Right atrium auricular region (tissue), 2 donors: ENCODE data around the gene KRT10. TPM values are rescaled to one million over a fixed set of nuclear protein-coding genes. Genes with fewer than 3 reads are reported as not detected.

ENCODE experiments used
- DNase-seq: peaks from one replicate; pipeline ENCODE4 v3.0.0-alpha.2; 2019; ENCODE audit warnings: low spot score
- H3K27ac ChIP-seq, 2 donors: fragments of 200-600 bp; sonication (generic); 1 replicate in 1 of 2; 2 replicates in 1 of 2; pipeline ENCODE4 v1.5.1; 2016 to 2019
- H3K27me3 ChIP-seq, 2 donors: fragments of 200-600 bp; sonication (generic); one replicate each; pipeline versions ENCODE4 v1.5.1 to v1.6.0; 2017 to 2019
- H3K36me3 ChIP-seq: fragments of 200-600 bp; sonication (generic); one replicate; pipeline ENCODE4 v1.5.1; 2016
- H3K4me1 ChIP-seq, 2 donors: fragments of 200-600 bp; sonication (generic); one replicate each; pipeline versions ENCODE4 v1.5.1 to v1.6.0; 2017 to 2019
- H3K4me3 ChIP-seq, 2 donors: fragments of 200-600 bp; sonication (generic); 1 replicate in 1 of 2; 2 replicates in 1 of 2; pipeline ENCODE4 v1.5.1; 2017 to 2019; ENCODE audit warnings: mild to moderate bottlenecking in 1 of 2, moderate library complexity in 1 of 2
- H3K9me3 ChIP-seq, 2 donors: fragments of 200-600 bp; sonication (generic); one replicate each; pipeline ENCODE4 v1.5.1; 2019
- total RNA-seq, 2 donors: library from RNA; depleted of rRNA; stranded (reverse); fragments of >200 nt; gene quantifications; one replicate each; pipeline ENCODE4 v1.1.0, GENCODE V29; 2016
- TF ChIP-seq, protein P1 (sequence below), 2 donors: fragments of 200-600 bp; sonication (generic); IDR thresholded peaks; one replicate each; pipeline ENCODE4 v1.5.1; 2019; ENCODE audit warnings: antibody characterized with exemption in 2 of 2

KRT10 gene
- total RNA-seq, 2 donors from 2014 or later, result 18.9 to 21.5 TPM

DNA sequence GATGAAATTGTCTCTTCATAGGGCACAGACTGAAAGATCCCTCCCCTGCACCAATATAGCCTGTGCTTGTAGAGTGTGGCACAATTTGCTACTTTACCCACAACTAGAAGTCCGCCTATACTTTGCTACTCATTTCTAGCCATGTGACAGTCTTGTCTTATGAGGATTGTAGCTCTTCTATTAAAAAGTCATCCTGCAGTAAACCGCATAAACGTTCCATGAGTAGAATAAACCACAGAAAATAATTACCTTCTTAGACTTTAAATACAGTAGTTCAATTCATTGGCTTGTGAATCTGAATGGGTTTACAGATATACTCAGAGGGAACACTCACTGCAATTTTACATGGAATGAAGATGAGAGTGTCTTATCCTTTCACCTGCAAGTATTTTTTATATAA is 44.4 kb downstream of the KRT10 start:
- H3K4me3 ChIP-seq, result no peak overlapping the region
- no peaks in the 10 kb centered on the region for H3K9me3 ChIP-seq
- H3K27ac ChIP-seq, result no peak overlapping the region
- TF ChIP-seq, protein P1, sequence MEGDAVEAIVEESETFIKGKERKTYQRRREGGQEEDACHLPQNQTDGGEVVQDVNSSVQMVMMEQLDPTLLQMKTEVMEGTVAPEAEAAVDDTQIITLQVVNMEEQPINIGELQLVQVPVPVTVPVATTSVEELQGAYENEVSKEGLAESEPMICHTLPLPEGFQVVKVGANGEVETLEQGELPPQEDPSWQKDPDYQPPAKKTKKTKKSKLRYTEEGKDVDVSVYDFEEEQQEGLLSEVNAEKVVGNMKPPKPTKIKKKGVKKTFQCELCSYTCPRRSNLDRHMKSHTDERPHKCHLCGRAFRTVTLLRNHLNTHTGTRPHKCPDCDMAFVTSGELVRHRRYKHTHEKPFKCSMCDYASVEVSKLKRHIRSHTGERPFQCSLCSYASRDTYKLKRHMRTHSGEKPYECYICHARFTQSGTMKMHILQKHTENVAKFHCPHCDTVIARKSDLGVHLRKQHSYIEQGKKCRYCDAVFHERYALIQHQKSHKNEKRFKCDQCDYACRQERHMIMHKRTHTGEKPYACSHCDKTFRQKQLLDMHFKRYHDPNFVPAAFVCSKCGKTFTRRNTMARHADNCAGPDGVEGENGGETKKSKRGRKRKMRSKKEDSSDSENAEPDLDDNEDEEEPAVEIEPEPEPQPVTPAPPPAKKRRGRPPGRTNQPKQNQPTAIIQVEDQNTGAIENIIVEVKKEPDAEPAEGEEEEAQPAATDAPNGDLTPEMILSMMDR (IDR thresholded peaks at IDR 0.05), result no peak
- peaks cover 0 to 3% of the 10 kb centered on the region in 2 donors for H3K27me3 ChIP-seq
- DNase-seq, result no peak
- no peaks in the 10 kb centered on the region for H3K4me1 ChIP-seq
- no peaks in the 10 kb centered on the region for H3K36me3 ChIP-seq

DNA sequence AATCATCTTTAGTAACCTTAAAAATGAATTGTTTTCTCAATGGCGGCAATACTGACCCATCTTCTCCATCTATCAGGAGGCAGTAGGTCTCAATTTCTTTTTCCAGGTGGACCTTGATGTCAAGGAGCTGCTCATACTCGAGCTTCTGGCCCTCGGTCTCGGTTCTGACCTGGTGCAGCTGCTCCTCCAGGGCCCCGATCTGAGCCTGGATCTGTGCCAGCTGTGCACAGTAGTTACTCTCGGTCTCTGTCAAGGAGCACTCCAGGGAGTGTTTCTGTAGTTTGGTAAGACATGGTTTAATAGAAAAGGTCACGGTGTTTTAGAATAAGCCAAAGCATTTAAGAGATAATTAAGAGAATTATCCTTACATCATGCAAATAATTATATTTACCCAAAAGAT is 45.0 kb downstream of the KRT10 start:
- Histone ChIP-seq H3K36me3 (no peaks in the 10 kb centered on the region), H3K4me3 (no peak overlapping the region), H3K4me1 (no peaks in the 10 kb centered on the region), H3K9me3 (no peaks in the 10 kb centered on the region), H3K27me3 (peaks cover 0 to 3% of the 10 kb centered on the region in 2 donors), H3K27ac (no peak overlapping the region)
- TF ChIP-seq, protein P1 (IDR thresholded peaks at IDR 0.05), result no peak
- no peak for DNase-seq

DNA sequence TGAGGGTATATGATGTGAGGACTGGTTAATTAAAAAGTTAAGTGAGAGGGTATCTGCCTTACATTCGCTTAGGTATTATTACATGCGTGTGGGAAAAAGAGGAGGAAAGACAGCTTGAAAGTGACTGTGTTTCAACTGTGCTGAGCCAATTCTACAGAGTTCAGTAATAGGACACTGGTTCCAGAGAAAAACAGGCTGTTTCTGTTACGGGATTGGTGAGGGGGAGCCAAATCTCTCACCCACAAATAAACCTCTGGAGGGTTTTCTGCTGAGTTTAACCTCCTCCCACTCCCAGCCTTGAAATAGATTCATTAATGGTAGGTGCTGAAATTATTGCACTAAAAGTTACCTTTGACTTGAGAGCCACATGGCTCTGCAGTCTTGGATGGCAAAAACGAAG is 46.5 kb downstream of the KRT10 start:
- Histone ChIP-seq H3K36me3 (no peaks in the 10 kb centered on the region), H3K9me3 (no peaks in the 10 kb centered on the region), H3K27me3 (peaks cover 0 to 3% of the 10 kb centered on the region in 2 donors), H3K4me3 (no peak overlapping the region), H3K27ac (no peak overlapping the region), H3K4me1 (no peaks in the 10 kb centered on the region)
- no peak for DNase-seq
- TF ChIP-seq, protein P1 (IDR thresholded peaks at IDR 0.05), result no peak

DNA sequence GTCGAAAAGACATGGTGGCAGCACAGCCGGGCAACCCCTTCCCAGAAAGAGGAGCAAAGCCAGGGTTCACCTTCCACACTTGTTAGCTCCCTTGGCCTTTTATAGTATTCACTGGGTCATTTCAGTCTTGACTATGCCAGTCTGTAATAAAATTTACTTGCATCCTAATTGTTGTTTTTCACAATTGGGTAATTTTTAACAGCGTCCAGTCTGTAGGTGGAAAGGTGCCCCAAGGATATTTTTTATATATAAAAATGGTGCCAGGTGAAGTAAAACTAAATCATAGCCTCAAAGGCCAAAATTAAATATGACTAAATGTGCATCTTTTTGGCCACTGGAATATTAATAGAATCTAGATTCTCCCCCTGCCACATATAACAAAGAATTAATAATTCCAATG is 50.3 kb downstream of the KRT10 start, which contains the start of gene KRT26:
KRT26 (minus strand) TSS at position 101 of the 400 bp plus-strand sequence; CDS start at position 13, 88 bp downstream.
- DNase-seq, result no peak
- TF ChIP-seq, protein P1 (IDR thresholded peaks at IDR 0.05), result no peak
- Histone ChIP-seq H3K4me1 (no peaks in the 10 kb centered on the region), H3K27me3 (no peaks in the 10 kb centered on the region), H3K27ac (no peak within 1 kb of the TSS), H3K9me3 (no peaks in the 10 kb centered on the region), H3K36me3 (no peaks in the 10 kb centered on the region), H3K4me3 (no peak within 1 kb of the TSS)

Other genes starting within 250 kb of the KRT10 start
- 10 to 100 TPM; 50.4 to 54.9 TPM for gene SMARCE1, start 174.8 kb downstream of the KRT10 start, total RNA-seq
- gene KRT222, start 157.4 kb downstream of the KRT10 start, total RNA-seq, result under 1 TPM in 1 of 2 donors, not detected in 1; 0.94 TPM
- not detected for gene KRT24, start 118.9 kb downstream of the KRT10 start, total RNA-seq
- not detected for gene KRT25, start 67.3 kb downstream of the KRT10 start, total RNA-seq
- gene KRT26, start 50.4 kb downstream of the KRT10 start, total RNA-seq, result not detected
- not detected for gene KRT27, start 40.1 kb downstream of the KRT10 start, total RNA-seq
- gene KRT28, start 22.7 kb downstream of the KRT10 start, total RNA-seq, result not detected
- gene KRT12, start 44.6 kb upstream of the KRT10 start, total RNA-seq, result not detected
- not detected for gene KRT20, start 62.6 kb upstream of the KRT10 start, total RNA-seq
- gene KRT23, start 115.0 kb upstream of the KRT10 start, total RNA-seq, result not detected
- gene KRT39, start 144.3 kb upstream of the KRT10 start, total RNA-seq, result not detected
- not detected for gene KRT40, start 161.7 kb upstream of the KRT10 start, total RNA-seq
- gene KRTAP3-3, start 171.6 kb upstream of the KRT10 start, total RNA-seq, result not detected
- gene KRTAP3-2, start 177.3 kb upstream of the KRT10 start, total RNA-seq, result not detected
- gene KRTAP3-1, start 186.5 kb upstream of the KRT10 start, total RNA-seq, result not detected
- not detected for gene KRTAP1-5, start 204.6 kb upstream of the KRT10 start, total RNA-seq
- not detected for gene KRTAP1-4, start 207.6 kb upstream of the KRT10 start, total RNA-seq
- under 1 TPM in 1 of 2 donors, not detected in 1; 0.39 TPM for gene KRTAP1-3, start 212.3 kb upstream of the KRT10 start, total RNA-seq
- not detected for gene KRTAP1-1, start 218.8 kb upstream of the KRT10 start, total RNA-seq
- gene KRTAP2-1, start 224.7 kb upstream of the KRT10 start, total RNA-seq, result not detected
- gene KRTAP2-2, start 232.6 kb upstream of the KRT10 start, total RNA-seq, result not detected
- not detected for gene KRTAP2-3, start 237.5 kb upstream of the KRT10 start, total RNA-seq
- gene KRTAP2-4, start 243.3 kb upstream of the KRT10 start, total RNA-seq, result not detected